GM23338 (cell line): ENCODE data around the gene PLEKHA7.

Experiments used
- EZH2 ChIP-seq: fragments of 200-600 bp; sonication (generic); IDR thresholded peaks from one replicate; pipeline ENCODE4 v1.8.0; 2017; ENCODE audit warnings: antibody characterized with exemption, mild to moderate bottlenecking, low read depth; ENCODE audit not compliant: unreplicated experiment
- EZH2phosphoT487 ChIP-seq: fragments of 200-600 bp; sonication (generic); IDR thresholded peaks from one replicate; pipeline ENCODE4 v1.8.1; 2018; ENCODE audit warnings: antibody characterized with exemption; ENCODE audit not compliant: unreplicated experiment
- JUNB ChIP-seq: IDR thresholded peaks from one replicate; pipeline ENCODE4 v1.6.1; 2016; ENCODE audit warnings: antibody characterized with exemption; ENCODE audit not compliant: unreplicated experiment
- POLR2AphosphoS5 ChIP-seq: IDR thresholded peaks from 2 replicates; pipeline ENCODE4 v1.6.1; 2016; ENCODE audit warnings: antibody characterized with exemption, low read depth
- TF ChIP-seq, protein P1 (sequence below), 2 experiments: fragments of 200-600 bp in 1 of 2; sonication (generic) in 1 of 2; conservative IDR thresholded peaks; 2 replicates each; pipeline versions ENCODE4 v1.5.1 to v1.6.1; 2016 to 2017; ENCODE audit warnings: antibody characterized with exemption in 2 of 2, low read depth in 2 of 2, mild to moderate bottlenecking in 2 of 2, moderate library complexity in 1 of 2
- TF ChIP-seq, protein P2 (sequence below): IDR thresholded peaks from one replicate; pipeline ENCODE4 v1.6.1; 2018; ENCODE audit warnings: antibody characterized with exemption; ENCODE audit not compliant: unreplicated experiment
- TF ChIP-seq, protein P3 (sequence below): fragments of 250-450 bp; sonication (Bioruptor Pico); IDR thresholded peaks from 2 replicates; pipeline ENCODE4 v1.5.0; 2020; ENCODE audit warnings: mild to moderate bottlenecking, moderate library complexity

DNA sequence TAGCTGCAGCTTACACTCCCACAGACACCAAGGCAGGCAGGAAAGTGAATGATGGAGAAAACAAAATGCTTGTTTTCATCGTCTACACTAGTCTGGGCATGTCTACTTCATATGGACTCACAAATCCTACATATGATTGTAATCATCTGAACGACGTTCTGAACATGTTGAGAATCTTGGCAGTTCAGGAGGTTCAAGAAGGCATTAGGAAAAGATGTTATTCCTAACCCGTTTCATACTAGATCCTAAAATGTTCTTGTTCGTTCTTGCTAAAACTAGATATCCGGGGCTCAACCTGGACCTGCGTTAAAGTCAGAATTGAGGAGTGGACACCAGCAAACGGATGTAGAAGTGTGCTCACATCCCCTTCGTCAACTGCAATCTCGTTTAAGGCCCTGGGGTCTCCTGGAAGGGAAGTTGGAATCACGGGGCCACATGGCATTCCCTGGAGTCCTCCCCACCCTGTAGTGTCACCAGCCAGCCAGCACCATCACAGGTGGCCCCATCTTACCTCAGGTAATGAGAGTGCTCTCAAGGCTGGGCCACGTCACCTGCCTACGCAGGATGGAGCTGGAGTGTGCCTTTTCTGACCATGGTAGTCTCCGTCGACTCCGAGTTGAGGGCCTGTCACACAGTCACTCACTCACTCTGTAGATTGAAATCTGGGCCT lies 238.5 kb downstream of the PLEKHA7 start:
- TF ChIP-seq JUNB = no peak
- TF ChIP-seq, protein P1, sequence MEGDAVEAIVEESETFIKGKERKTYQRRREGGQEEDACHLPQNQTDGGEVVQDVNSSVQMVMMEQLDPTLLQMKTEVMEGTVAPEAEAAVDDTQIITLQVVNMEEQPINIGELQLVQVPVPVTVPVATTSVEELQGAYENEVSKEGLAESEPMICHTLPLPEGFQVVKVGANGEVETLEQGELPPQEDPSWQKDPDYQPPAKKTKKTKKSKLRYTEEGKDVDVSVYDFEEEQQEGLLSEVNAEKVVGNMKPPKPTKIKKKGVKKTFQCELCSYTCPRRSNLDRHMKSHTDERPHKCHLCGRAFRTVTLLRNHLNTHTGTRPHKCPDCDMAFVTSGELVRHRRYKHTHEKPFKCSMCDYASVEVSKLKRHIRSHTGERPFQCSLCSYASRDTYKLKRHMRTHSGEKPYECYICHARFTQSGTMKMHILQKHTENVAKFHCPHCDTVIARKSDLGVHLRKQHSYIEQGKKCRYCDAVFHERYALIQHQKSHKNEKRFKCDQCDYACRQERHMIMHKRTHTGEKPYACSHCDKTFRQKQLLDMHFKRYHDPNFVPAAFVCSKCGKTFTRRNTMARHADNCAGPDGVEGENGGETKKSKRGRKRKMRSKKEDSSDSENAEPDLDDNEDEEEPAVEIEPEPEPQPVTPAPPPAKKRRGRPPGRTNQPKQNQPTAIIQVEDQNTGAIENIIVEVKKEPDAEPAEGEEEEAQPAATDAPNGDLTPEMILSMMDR (conservative IDR thresholded peaks at IDR 0.05; ENCODE audit: low read depth in 2 of 2) = no peak
- no peak for TF ChIP-seq POLR2AphosphoS5
- no peak for TF ChIP-seq EZH2phosphoT487
- TF ChIP-seq, protein P2, sequence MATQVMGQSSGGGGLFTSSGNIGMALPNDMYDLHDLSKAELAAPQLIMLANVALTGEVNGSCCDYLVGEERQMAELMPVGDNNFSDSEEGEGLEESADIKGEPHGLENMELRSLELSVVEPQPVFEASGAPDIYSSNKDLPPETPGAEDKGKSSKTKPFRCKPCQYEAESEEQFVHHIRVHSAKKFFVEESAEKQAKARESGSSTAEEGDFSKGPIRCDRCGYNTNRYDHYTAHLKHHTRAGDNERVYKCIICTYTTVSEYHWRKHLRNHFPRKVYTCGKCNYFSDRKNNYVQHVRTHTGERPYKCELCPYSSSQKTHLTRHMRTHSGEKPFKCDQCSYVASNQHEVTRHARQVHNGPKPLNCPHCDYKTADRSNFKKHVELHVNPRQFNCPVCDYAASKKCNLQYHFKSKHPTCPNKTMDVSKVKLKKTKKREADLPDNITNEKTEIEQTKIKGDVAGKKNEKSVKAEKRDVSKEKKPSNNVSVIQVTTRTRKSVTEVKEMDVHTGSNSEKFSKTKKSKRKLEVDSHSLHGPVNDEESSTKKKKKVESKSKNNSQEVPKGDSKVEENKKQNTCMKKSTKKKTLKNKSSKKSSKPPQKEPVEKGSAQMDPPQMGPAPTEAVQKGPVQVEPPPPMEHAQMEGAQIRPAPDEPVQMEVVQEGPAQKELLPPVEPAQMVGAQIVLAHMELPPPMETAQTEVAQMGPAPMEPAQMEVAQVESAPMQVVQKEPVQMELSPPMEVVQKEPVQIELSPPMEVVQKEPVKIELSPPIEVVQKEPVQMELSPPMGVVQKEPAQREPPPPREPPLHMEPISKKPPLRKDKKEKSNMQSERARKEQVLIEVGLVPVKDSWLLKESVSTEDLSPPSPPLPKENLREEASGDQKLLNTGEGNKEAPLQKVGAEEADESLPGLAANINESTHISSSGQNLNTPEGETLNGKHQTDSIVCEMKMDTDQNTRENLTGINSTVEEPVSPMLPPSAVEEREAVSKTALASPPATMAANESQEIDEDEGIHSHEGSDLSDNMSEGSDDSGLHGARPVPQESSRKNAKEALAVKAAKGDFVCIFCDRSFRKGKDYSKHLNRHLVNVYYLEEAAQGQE = no peak
- no peak for TF ChIP-seq EZH2
- TF ChIP-seq, protein P3, sequence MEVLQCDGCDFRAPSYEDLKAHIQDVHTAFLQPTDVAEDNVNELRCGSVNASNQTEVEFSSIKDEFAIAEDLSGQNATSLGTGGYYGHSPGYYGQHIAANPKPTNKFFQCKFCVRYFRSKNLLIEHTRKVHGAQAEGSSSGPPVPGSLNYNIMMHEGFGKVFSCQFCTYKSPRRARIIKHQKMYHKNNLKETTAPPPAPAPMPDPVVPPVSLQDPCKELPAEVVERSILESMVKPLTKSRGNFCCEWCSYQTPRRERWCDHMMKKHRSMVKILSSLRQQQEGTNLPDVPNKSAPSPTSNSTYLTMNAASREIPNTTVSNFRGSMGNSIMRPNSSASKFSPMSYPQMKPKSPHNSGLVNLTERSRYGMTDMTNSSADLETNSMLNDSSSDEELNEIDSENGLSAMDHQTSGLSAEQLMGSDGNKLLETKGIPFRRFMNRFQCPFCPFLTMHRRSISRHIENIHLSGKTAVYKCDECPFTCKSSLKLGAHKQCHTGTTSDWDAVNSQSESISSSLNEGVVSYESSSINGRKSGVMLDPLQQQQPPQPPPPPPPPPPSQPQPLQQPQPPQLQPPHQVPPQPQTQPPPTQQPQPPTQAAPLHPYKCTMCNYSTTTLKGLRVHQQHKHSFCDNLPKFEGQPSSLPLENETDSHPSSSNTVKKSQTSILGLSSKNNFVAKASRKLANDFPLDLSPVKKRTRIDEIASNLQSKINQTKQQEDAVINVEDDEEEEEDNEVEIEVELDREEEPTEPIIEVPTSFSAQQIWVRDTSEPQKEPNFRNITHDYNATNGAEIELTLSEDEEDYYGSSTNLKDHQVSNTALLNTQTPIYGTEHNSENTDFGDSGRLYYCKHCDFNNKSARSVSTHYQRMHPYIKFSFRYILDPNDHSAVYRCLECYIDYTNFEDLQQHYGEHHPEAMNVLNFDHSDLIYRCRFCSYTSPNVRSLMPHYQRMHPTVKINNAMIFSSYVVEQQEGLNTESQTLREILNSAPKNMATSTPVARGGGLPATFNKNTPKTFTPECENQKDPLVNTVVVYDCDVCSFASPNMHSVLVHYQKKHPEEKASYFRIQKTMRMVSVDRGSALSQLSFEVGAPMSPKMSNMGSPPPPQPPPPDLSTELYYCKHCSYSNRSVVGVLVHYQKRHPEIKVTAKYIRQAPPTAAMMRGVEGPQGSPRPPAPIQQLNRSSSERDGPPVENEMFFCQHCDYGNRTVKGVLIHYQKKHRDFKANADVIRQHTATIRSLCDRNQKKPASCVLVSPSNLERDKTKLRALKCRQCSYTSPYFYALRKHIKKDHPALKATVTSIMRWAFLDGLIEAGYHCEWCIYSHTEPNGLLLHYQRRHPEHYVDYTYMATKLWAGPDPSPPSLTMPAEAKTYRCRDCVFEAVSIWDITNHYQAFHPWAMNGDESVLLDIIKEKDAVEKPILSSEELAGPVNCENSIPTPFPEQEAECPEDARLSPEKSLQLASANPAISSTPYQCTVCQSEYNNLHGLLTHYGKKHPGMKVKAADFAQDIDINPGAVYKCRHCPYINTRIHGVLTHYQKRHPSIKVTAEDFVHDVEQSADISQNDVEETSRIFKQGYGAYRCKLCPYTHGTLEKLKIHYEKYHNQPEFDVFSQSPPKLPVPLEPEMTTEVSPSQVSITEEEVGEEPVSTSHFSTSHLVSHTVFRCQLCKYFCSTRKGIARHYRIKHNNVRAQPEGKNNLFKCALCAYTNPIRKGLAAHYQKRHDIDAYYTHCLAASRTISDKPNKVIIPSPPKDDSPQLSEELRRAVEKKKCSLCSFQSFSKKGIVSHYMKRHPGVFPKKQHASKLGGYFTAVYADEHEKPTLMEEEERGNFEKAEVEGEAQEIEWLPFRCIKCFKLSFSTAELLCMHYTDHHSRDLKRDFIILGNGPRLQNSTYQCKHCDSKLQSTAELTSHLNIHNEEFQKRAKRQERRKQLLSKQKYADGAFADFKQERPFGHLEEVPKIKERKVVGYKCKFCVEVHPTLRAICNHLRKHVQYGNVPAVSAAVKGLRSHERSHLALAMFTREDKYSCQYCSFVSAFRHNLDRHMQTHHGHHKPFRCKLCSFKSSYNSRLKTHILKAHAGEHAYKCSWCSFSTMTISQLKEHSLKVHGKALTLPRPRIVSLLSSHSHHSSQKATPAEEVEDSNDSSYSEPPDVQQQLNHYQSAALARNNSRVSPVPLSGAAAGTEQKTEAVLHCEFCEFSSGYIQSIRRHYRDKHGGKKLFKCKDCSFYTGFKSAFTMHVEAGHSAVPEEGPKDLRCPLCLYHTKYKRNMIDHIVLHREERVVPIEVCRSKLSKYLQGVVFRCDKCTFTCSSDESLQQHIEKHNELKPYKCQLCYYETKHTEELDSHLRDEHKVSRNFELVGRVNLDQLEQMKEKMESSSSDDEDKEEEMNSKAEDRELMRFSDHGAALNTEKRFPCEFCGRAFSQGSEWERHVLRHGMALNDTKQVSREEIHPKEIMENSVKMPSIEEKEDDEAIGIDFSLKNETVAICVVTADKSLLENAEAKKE (CRISPR knock-in tag) = no peak
